Measurements from ENCODE around the gene SMARCD2.
"Not testable (repeated sequence)": the region's sequence is repeated elsewhere in the genome, so short reads cannot be mapped to it uniquely, and the experiment has no call there.

SMARCD2 gene

GRCh38 chr17:63842540-63843386 is at the start of gene SMARCD2:
Gene SMARCD2, minus strand, starts transcription at chr17:63842685. Its CDS starts 11 bp downstream, at chr17:63842674.
- DNase-seq (ENCODE audit: low read depth): peak; percentile 99

GRCh38 chr17:63889026-63889848 is 46.8 kb upstream of the SMARCD2 start:
- not testable (repeated sequence) for DNase-seq (ENCODE audit: low read depth)

- DNase-seq (ENCODE audit: low read depth): not testable (repeated sequence)
Observed at GRCh38 chr17:63885119-63885518, 42.6 kb upstream of the SMARCD2 start.

DNA sequence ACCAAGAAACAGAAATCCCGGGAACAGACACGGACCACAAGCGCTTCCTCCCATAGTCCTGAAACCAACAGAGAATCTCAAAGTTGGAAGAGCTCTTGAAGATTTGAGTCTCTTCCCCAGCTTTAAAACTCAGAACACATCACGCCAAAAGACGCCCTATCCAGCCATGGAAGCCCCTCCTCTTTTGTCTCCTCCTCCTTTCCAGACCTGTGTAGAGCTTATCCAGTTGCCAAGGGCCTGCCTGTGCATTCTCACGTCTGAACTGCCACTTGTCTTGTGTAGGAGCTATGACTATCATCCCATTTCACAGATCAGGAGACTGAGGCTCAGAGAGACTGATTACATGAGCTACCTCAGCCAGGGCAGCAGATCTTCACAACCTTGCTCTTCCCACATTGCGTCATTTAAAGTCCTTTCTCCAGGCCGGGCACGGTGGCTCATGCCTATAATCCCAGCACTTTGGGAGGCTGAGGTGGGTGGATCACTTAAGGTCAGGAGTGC is 40.2 kb upstream of the SMARCD2 start:
- DNase-seq (ENCODE audit: low read depth): not testable (repeated sequence)

GRCh38 chr17:63881935-63882601 is 39.6 kb upstream of the SMARCD2 start, which contains the start of gene GH2:
Gene GH2, minus strand, starts transcription at chr17:63881944. Its CDS starts 143 bp downstream, at chr17:63881801.
- no peak for DNase-seq (ENCODE audit: low read depth)

- DNase-seq (ENCODE audit: low read depth): not testable (repeated sequence)
Observed at GRCh38 chr17:63881337-63881736, 38.9 kb upstream of the SMARCD2 start.

DNA sequence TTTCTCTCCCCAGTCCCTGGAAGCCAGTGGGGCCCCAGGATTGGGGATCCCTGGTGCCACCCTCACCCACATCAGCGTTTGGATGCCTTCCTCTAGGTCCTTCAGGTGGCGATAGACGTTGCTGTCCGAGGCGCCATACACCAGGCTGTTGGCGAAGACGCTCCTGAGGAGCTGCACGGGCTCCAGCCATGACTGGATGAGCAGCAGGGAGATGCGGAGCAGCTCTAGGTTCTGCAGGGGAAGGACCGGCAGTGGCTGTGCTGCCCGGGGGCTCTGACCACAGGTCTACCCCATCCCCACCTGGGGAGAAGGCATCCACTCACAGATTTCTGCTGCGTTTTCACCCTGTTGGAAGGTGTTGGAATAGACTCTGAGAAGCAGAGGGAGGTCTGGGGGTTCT is 38.2 kb upstream of the SMARCD2 start:
- no peak for DNase-seq (ENCODE audit: low read depth)

DNA sequence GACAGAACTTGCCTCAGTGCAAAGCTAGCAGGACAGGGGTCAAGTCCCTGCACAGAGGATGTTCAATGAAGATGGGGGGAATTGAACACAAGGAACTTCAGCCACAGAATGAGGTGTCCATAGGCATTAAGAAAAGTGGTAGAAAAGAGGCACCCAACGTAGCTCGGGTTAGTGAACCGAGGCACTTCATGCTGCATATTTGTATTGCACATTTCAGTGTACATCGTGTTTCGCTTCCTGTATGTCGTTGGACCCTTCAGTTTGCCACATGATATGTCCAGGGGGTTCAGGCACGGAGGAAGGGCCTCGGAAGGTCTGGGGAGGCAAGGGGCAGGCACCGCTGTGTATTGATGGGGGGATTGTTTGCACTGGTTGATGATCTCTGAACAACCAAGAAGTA is 35.9 kb upstream of the SMARCD2 start:
- not testable (repeated sequence) for DNase-seq (ENCODE audit: low read depth)

- DNase-seq (ENCODE audit: low read depth): not testable (repeated sequence)
Observed at GRCh38 chr17:63874693-63875092, 32.2 kb upstream of the SMARCD2 start.

DNA sequence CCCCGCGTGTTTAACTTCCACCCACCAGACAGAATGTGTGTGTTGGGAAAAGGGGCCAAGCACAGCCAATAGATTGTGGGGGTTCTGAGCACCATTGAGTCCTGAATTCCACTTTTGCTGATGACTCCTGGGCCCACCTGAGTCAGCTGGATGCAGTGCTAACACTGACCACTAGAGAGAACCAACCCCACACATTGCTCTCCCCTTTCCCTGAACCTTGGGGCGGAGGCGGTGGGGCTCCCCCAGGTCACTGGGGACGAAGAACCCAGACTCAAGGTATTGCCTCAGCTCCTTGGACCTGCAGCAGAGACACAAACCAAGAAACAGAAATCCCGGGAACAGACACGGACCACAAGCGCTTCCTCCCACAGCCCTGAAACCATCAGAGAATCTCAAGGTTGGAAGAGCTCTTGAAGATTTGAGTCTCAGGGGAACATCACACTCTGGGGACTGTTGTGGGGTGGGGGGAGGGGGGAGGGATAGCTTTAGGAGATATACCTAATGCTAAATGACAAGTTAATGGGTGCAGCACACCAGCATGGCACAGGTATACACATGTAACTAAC is 31.7 kb upstream of the SMARCD2 start:
- not testable (repeated sequence) for DNase-seq (ENCODE audit: low read depth)

DNA sequence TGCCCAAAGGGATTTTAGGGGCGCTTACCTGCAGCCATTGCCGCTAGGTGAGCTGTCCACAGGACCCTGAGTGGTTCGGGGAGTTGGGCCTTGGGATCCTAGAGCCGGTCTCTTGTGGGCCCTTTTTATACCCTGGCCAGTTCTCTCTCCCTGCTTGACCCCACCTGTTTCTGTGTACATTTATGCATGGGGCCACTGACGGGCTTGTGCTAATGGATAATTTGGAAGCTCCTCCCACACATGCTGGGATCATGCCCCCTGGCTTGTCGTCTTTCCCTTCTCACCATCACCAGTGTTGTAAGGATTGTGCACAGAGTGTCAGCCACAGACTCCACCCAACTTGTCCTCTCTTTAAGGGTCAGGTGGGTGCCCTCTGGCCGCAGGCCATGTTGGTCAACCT is 31.1 kb upstream of the SMARCD2 start, which contains the start of gene CSH2:
TSS of gene CSH2 (minus strand) at position 101 of the 400 bp plus-strand sequence. CDS start at position 38, 63 bp downstream.
- not testable (repeated sequence) for DNase-seq (ENCODE audit: low read depth)

GRCh38 chr17:63871646-63872365 is 29.3 kb upstream of the SMARCD2 start:
- not testable (repeated sequence) for DNase-seq (ENCODE audit: low read depth)

DNA sequence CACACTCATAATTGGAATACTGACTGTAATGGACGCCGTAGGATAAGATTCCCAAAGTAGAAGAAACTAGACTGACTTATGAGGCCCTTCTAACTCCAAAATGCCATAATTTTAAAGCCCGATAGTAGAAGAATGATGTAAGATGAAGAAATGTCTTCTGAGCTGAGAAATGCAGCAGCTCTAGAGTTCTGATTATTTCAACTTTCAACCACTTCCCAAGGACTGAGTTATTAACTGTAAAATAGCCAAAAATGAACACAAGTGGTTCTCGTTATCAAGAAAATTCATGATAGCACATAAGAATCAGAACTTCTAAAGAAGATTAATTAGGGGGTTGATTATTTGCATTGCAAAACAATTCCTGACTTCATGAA is 27.8 kb upstream of the SMARCD2 start:
- not testable (repeated sequence) for DNase-seq (ENCODE audit: low read depth)

DNA sequence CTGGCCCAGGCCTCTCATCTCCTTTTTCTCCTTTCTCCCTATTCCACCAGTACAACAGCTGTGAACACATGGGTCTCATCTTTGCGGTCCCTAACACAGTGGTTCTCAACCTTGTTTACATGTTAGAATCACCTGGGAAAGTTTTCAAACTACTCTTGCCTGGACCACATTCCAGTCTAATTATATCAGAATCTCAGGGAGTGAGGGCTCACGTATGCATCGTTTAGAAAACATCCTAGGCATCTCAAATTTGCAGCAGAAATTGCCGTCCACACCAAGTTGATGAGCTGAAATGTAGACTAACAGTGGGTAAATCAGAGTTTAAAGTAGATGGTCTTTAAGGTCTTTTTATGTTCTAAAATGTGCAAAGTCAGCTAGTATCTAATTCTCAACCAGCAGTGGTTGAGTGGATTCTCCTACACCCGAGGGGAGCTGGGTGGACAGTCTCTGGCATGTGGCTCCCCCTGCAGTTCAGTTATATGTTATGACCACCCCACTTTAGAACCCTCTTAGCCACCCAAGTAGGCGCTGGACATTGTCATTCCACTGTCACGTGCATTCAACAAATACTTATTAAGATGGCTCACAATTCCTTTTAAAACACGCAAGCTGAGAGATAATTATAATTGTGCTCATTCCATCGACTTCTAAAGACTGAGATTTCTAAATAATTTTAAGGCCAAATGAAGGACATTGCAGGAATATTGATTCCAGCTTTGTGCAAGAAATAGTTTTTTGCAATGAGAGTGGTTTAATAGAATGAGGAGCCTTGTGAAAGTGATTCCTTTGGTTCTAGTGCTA is 27.2 kb upstream of the SMARCD2 start:
- DNase-seq (ENCODE audit: low read depth): not testable (repeated sequence)

- DNase-seq (ENCODE audit: low read depth): not testable (repeated sequence)
Observed at GRCh38 chr17:63866625-63867024, 24.1 kb upstream of the SMARCD2 start.

DNA sequence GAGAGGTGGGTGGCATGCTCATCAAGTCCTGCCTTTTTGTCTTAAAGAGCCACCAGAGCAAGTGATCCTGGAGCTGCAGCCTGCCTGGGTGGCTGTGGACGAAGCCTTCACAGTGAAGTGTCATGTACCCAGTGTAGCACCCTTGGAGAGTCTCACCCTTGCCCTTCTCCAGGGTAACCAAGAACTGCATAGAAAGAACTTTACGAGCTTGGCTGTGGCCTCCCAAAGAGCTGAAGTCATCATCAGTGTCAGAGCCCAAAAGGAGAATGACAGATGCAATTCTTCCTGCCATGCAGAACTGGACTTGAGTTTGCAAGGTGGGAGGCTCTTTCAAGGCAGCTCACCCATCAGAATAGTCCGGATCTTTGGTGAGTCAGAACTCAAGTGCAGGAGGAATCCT is 16.8 kb upstream of the SMARCD2 start:
- no peak for DNase-seq (ENCODE audit: low read depth)

GRCh38 chr17:63856425-63856824 is 13.9 kb upstream of the SMARCD2 start:
- not testable (repeated sequence) for DNase-seq (ENCODE audit: low read depth)

GRCh38 chr17:63855185-63855584 is 12.7 kb upstream of the SMARCD2 start:
- DNase-seq (ENCODE audit: low read depth): no peak

GRCh38 chr17:63854709-63855108 is 12.2 kb upstream of the SMARCD2 start:
- DNase-seq (ENCODE audit: low read depth): no peak

DNA sequence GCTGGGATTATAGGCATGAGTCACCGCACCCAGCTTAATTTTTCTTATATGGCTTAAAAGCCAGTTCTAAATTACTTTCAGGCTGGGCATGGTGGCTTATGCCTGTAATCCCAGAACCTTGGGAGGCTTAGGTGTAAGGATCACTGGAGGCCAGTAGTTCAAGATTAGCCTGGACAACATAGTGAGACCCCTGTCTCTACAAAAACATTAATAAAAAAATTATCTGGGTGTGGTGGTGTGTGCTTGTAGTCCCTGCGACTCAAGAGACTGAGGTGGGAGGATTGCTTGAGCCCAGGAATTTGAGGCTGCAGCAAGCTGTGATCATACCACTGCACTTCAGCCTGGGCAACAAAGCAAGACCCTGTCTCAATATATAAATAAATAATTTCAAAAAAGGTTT is 10.8 kb upstream of the SMARCD2 start:
- no peak for DNase-seq (ENCODE audit: low read depth)

Data from fibroblast of the conjunctiva (primary cell).